ENCODE data around the gene SDHA. TPM values are rescaled to one million over a fixed set of nuclear protein-coding genes. Genes with fewer than 3 reads are reported as not detected.
"Not testable (repeated sequence)": the region's sequence is repeated elsewhere in the genome, so short reads cannot be mapped to it uniquely, and the experiment has no call there.

Gene SDHA
- total RNA-seq, 1 donor from 2014 or later = 130 TPM

DNA sequence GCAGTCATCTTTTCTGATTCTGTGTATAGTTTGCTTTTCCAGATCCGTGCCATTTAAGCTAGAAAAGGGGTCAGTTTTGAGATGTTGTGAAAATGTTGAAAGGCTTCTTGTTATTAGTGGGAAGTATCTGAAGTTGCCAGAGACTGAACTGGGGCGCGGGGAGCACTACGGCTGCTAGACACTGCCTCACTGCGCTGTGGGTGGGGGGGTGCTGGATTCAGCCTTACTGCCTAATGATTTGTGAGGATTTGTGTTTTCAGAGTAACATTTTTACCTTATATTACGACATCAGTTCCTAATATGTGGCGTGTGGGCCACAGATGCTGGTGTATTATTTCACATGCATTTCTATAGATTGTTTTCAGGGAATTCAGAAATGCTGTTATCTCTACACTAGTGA, 55.4 kb downstream of the SDHA start:
- H3K27ac Mint-ChIP-seq (ENCODE audit: unreplicated experiment) = peak overlapping the region; percentile 91
- not testable (repeated sequence) for H3K9me3 Mint-ChIP-seq (ENCODE audit: unreplicated experiment); DNase-seq (ENCODE audit: extremely low spot score, unreplicated experiment); H3K27me3 Mint-ChIP-seq (ENCODE audit: unreplicated experiment)
- peaks cover 17% of the 10 kb centered on the region for H3K36me3 Mint-ChIP-seq (ENCODE audit: unreplicated experiment)
- H3K4me3 Mint-ChIP-seq (ENCODE audit: unreplicated experiment) = peak overlapping the region; percentile 92
- H3K4me1 Mint-ChIP-seq (ENCODE audit: unreplicated experiment) = peaks cover 32% of the 10 kb centered on the region

DNA sequence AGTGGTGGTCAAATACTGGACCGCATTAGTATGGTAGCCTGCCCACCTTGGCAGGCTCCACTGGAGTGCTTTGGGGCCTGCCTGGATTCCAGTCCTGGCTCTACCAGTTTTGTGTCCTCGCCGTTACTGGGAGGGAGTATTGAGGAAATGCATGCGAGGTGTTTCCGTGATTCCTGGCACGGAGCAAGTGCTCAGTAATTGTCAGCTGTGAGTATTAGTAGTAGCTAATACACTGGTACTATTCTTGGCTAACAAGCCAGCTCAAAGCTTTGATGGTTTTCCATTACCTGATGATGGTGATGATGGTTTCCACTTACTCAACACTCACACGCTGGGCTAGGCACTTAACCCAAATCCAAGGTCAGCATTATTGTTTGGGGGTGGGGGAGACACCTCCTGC, 56.2 kb downstream of the SDHA start:
- H3K9me3 Mint-ChIP-seq (ENCODE audit: unreplicated experiment); H3K27me3 Mint-ChIP-seq (ENCODE audit: unreplicated experiment); H3K27ac Mint-ChIP-seq (ENCODE audit: unreplicated experiment); DNase-seq (ENCODE audit: extremely low spot score, unreplicated experiment); H3K4me3 Mint-ChIP-seq (ENCODE audit: unreplicated experiment): not testable (repeated sequence)
- H3K4me1 Mint-ChIP-seq (ENCODE audit: unreplicated experiment) = peaks cover 32% of the 10 kb centered on the region
- H3K36me3 Mint-ChIP-seq (ENCODE audit: unreplicated experiment) = peaks cover 17% of the 10 kb centered on the region

GRCh38 chr5:278646-279045, 60.5 kb downstream of the SDHA start:
- Mint-ChIP-seq H3K9me3 (ENCODE audit: unreplicated experiment) (peaks cover 20% of the 10 kb centered on the region), H3K27me3 (ENCODE audit: unreplicated experiment) (no peaks in the 10 kb centered on the region), H3K4me3 (ENCODE audit: unreplicated experiment) (no peak overlapping the region), H3K36me3 (ENCODE audit: unreplicated experiment) (peaks cover 40% of the 10 kb centered on the region), H3K4me1 (ENCODE audit: unreplicated experiment) (peaks cover 10% of the 10 kb centered on the region), H3K27ac (ENCODE audit: unreplicated experiment) (no peak overlapping the region)
- no peak for DNase-seq (ENCODE audit: extremely low spot score, unreplicated experiment)
- TF ChIP-seq, protein P1, sequence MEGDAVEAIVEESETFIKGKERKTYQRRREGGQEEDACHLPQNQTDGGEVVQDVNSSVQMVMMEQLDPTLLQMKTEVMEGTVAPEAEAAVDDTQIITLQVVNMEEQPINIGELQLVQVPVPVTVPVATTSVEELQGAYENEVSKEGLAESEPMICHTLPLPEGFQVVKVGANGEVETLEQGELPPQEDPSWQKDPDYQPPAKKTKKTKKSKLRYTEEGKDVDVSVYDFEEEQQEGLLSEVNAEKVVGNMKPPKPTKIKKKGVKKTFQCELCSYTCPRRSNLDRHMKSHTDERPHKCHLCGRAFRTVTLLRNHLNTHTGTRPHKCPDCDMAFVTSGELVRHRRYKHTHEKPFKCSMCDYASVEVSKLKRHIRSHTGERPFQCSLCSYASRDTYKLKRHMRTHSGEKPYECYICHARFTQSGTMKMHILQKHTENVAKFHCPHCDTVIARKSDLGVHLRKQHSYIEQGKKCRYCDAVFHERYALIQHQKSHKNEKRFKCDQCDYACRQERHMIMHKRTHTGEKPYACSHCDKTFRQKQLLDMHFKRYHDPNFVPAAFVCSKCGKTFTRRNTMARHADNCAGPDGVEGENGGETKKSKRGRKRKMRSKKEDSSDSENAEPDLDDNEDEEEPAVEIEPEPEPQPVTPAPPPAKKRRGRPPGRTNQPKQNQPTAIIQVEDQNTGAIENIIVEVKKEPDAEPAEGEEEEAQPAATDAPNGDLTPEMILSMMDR (IDR thresholded peaks at IDR 0.05) = no peak

DNA sequence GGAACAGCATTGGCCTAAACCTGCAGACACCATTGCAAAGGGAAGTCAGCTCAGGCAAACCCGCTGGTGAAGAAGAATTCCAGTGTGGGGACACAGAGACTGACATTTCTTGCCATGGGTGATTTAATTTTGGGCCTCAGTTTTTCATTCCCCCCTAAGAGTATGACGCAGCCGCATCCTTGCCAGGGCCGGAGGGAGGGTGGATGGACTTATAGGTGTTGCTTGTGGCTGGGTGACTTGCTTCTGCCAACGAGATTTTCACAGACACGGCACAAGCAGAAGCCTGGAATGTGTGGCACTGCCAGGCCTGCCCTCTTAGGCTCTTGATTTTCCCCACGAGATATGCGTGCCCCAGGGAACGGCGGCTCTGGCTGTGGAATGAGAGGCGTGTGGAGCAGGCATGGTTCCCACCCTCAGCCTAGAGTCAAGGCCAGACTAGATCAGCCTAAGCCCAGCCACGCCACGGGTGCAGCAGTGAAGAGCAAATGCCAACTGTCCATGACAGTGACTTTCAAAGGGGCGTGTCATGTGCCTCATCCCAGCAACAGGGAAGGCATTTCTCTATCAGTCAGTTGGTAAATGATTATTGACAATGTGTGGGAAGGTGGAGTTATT, 61.0 kb downstream of the SDHA start:
- peaks cover 40% of the 10 kb centered on the region for H3K36me3 Mint-ChIP-seq (ENCODE audit: unreplicated experiment)
- H3K27ac Mint-ChIP-seq (ENCODE audit: unreplicated experiment); H3K4me1 Mint-ChIP-seq (ENCODE audit: unreplicated experiment): not testable (repeated sequence)

GRCh38 chr5:285991-286557, 68.0 kb downstream of the SDHA start:
- TF ChIP-seq, protein P1 (IDR thresholded peaks at IDR 0.05) = no peak
- Mint-ChIP-seq H3K27me3 (ENCODE audit: unreplicated experiment) (no peaks in the 10 kb centered on the region), H3K4me1 (ENCODE audit: unreplicated experiment) (peaks cover 11% of the 10 kb centered on the region), H3K9me3 (ENCODE audit: unreplicated experiment) (peaks cover 19% of the 10 kb centered on the region), H3K36me3 (ENCODE audit: unreplicated experiment) (peaks cover 55% of the 10 kb centered on the region), H3K4me3 (ENCODE audit: unreplicated experiment) (no peak overlapping the region), H3K27ac (ENCODE audit: unreplicated experiment) (no peak overlapping the region)
- DNase-seq (ENCODE audit: extremely low spot score, unreplicated experiment) = no peak

More for the DNA sequence above, 61.0 kb downstream of the SDHA start:
- peaks cover 20% of the 10 kb centered on the region for H3K9me3 Mint-ChIP-seq (ENCODE audit: unreplicated experiment)
- not testable (repeated sequence) for DNase-seq (ENCODE audit: extremely low spot score, unreplicated experiment); H3K27me3 Mint-ChIP-seq (ENCODE audit: unreplicated experiment); H3K4me3 Mint-ChIP-seq (ENCODE audit: unreplicated experiment)

GRCh38 chr5:290200-290599, 72.1 kb downstream of the SDHA start:
- not testable (repeated sequence) for DNase-seq (ENCODE audit: extremely low spot score, unreplicated experiment); H3K9me3 Mint-ChIP-seq (ENCODE audit: unreplicated experiment); H3K4me1 Mint-ChIP-seq (ENCODE audit: unreplicated experiment); H3K27me3 Mint-ChIP-seq (ENCODE audit: unreplicated experiment); H3K27ac Mint-ChIP-seq (ENCODE audit: unreplicated experiment); H3K4me3 Mint-ChIP-seq (ENCODE audit: unreplicated experiment)
- H3K36me3 Mint-ChIP-seq (ENCODE audit: unreplicated experiment) = peaks cover 25% of the 10 kb centered on the region

DNA sequence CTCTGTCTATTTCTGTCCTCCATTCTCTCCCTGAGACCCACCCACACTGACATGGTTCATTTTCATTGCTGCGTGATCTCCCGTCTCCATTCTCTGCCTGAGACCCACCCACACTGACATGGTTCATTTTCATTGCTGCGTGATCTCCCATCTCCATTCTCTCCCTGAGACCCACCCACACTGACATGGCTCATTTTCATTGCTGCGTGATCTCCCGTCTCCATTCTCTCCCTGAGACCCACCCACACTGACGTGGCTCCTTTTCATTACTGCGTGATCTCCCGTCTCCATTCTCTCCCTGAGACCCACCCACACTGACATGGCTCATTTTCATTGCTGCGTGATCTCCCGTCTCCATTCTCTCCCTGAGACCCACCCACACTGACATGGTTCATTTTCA, 73.2 kb downstream of the SDHA start:
- H3K36me3 Mint-ChIP-seq (ENCODE audit: unreplicated experiment) = peaks cover 14% of the 10 kb centered on the region
- not testable (repeated sequence) for H3K4me1 Mint-ChIP-seq (ENCODE audit: unreplicated experiment); H3K9me3 Mint-ChIP-seq (ENCODE audit: unreplicated experiment)

DNA sequence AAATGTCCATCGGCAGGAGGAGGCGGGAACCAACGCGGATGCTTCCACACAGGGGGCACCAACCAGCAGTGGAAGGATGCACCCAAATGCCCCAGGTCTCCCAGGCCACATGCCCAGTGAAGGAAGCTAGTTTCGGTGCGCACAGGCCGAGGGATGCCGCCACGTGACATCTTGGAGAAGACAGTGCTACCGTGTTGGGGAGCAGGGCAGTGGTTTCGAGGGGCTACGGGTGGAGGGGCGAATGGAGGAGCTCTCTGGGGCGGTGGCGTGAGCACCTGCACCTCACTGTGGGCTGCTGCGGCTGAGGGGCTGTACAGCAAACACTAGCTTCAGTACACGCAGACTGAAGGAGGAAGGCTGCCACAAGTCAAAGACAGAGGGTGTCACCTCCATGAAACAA, 76.7 kb downstream of the SDHA start:
- not testable (repeated sequence) for H3K27me3 Mint-ChIP-seq (ENCODE audit: unreplicated experiment); DNase-seq (ENCODE audit: extremely low spot score, unreplicated experiment); H3K4me1 Mint-ChIP-seq (ENCODE audit: unreplicated experiment)

More for the DNA sequence above, 73.2 kb downstream of the SDHA start:
- H3K4me3 Mint-ChIP-seq (ENCODE audit: unreplicated experiment); DNase-seq (ENCODE audit: extremely low spot score, unreplicated experiment); H3K27ac Mint-ChIP-seq (ENCODE audit: unreplicated experiment); H3K27me3 Mint-ChIP-seq (ENCODE audit: unreplicated experiment): not testable (repeated sequence)

DNA sequence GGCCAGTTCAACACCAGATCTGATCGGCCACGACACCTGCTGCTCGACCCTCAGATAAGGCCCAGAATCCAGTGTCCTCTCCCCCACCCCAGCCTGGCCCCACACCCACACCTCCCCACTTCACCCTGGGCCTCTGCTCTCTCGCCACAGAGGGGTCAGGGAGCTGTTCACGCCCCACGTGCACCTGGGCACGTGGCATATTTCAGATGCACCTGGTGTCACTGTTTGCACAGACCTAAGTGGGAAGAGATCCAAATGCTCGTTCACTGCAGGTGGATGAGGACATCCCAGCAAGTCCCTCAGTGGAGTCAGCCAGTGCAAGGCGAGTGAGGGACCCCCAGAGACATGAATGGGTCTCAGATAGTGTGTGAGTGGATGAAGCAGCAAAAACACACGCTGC, 78.1 kb downstream of the SDHA start:
- not testable (repeated sequence) for H3K27me3 Mint-ChIP-seq (ENCODE audit: unreplicated experiment); H3K27ac Mint-ChIP-seq (ENCODE audit: unreplicated experiment); H3K9me3 Mint-ChIP-seq (ENCODE audit: unreplicated experiment); DNase-seq (ENCODE audit: extremely low spot score, unreplicated experiment); H3K4me3 Mint-ChIP-seq (ENCODE audit: unreplicated experiment); H3K36me3 Mint-ChIP-seq (ENCODE audit: unreplicated experiment); H3K4me1 Mint-ChIP-seq (ENCODE audit: unreplicated experiment)

More for the DNA sequence above, 76.7 kb downstream of the SDHA start:
- not testable (repeated sequence) for H3K36me3 Mint-ChIP-seq (ENCODE audit: unreplicated experiment); H3K9me3 Mint-ChIP-seq (ENCODE audit: unreplicated experiment); H3K4me3 Mint-ChIP-seq (ENCODE audit: unreplicated experiment); H3K27ac Mint-ChIP-seq (ENCODE audit: unreplicated experiment)

DNA sequence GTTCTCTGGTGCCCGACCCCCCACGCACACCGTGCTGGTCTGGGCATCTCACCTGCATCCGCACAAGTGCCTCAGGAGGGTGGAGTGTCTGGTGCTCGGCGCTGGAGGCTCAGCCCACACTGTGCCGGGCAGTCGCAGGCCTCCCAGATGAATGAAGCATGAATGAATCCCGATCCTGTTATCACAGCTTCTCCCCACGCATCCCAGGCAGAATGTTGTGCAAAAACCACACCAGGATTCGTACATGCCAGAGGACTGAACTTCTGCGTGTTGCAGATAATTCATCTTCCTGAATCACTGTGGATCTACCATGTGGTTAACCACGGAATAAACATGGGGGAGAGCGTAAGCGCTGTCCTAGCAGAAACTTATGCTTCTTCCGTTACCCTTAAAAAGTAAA, 78.8 kb downstream of the SDHA start:
- H3K4me3 Mint-ChIP-seq (ENCODE audit: unreplicated experiment); H3K27me3 Mint-ChIP-seq (ENCODE audit: unreplicated experiment); H3K27ac Mint-ChIP-seq (ENCODE audit: unreplicated experiment); DNase-seq (ENCODE audit: extremely low spot score, unreplicated experiment); H3K36me3 Mint-ChIP-seq (ENCODE audit: unreplicated experiment); H3K9me3 Mint-ChIP-seq (ENCODE audit: unreplicated experiment); H3K4me1 Mint-ChIP-seq (ENCODE audit: unreplicated experiment): not testable (repeated sequence)

Data from osteocyte (in vitro differentiated cells).